Endothelial cell of umbilical vein (primary cell): ENCODE results near the gene CCNE1. TPM values are rescaled to one million over a fixed set of nuclear protein-coding genes. Genes with fewer than 3 reads are reported as not detected.

Source experiments
- BruUV-seq: library from RNA; stranded (reverse); fragments of 400-500 nt; replicated peaks from 2 replicates; lab custom pipeline; 2021; lab: Mats Ljungman, UMichigan
- CTCF ChIA-PET: fragments of 300-600, 350-600 bp; sonication (Branson Sonifier 250); formaldehyde crosslinking; loops from one replicate; lab custom pipeline; 2021; ENCODE audit warnings: antibody characterized with exemption, inconsistent platforms; lab: Charles Lee
- POLR2A ChIA-PET: fragments of 300-600, 350-600 bp; sonication (Branson Sonifier 250); formaldehyde crosslinking; loops from one replicate; lab custom pipeline; 2021; ENCODE audit warnings: antibody characterized with exemption, inconsistent platforms; lab: Charles Lee
- DNase-seq: peaks from one replicate; pipeline ENCODE4 v3.0.0-alpha.2; 2011; ENCODE audit warnings: low read depth, low spot score
- FAIRE-seq: peaks from 2 replicates; lab custom pipeline; 2011; peaks lifted over from hg19 to GRCh38; lab: Jason Lieb, UNC
- H2AFZ ChIP-seq: 2 replicates; pipeline ENCODE4 v1.6.0; 2012; ENCODE audit warnings: low read depth, low read length, control low read depth, inconsistent platforms
- H3K27ac ChIP-seq: 2 replicates; pipeline ENCODE4 v1.5.1; 2011; ENCODE audit warnings: low read depth, mild to moderate bottlenecking, control low read depth, low read length, moderate library complexity; ENCODE audit not compliant: insufficient read depth
- H3K27me3 ChIP-seq, 2 experiments: 2 replicates each; pipeline versions ENCODE4 v1.6.0 to v1.6.1; 2011; ENCODE audit warnings: low read length in 2 of 2, mixed read lengths in 1 of 2; ENCODE audit not compliant: control insufficient read depth in 2 of 2, insufficient read depth in 2 of 2
- H3K36me3 ChIP-seq, 2 experiments: 2 replicates in 1 of 2; 3 replicates in 1 of 2; pipeline ENCODE4 v1.5.1; 2011; ENCODE audit warnings: low read length in 2 of 2, mild to moderate bottlenecking in 1 of 2, moderate library complexity in 1 of 2; ENCODE audit not compliant: control insufficient read depth in 2 of 2, insufficient read depth in 2 of 2; ENCODE audit errors: extremely low read depth in 1 of 2
- H3K4me1 ChIP-seq: 3 replicates; pipeline ENCODE4 v1.5.1; 2011; ENCODE audit warnings: mild to moderate bottlenecking, low read length; ENCODE audit not compliant: control insufficient read depth, insufficient read depth; ENCODE audit errors: extremely low read depth
- H3K4me2 ChIP-seq: 2 replicates; pipeline ENCODE4 v1.6.1; 2011; ENCODE audit warnings: low read length, control low read depth, mixed read lengths; ENCODE audit not compliant: insufficient read depth
- H3K4me3 ChIP-seq, 3 experiments: fragments of 200-600 bp in 1 of 3; sonication (generic), shearing (Covaris generic) in 1 of 3; replicated peaks in 1 of 3; 2 replicates each; pipeline ENCODE4 v1.5.1; 2011 to 2016; ENCODE audit warnings: control low read depth in 3 of 3, low read length in 3 of 3, mild to moderate bottlenecking in 2 of 3, inconsistent platforms in 1 of 3, low read depth in 1 of 3, moderate library complexity in 1 of 3; ENCODE audit not compliant: insufficient read depth in 1 of 3
- H3K79me2 ChIP-seq: 2 replicates; pipeline ENCODE4 v1.6.0; 2012; ENCODE audit warnings: low read length, inconsistent platforms; ENCODE audit not compliant: control insufficient read depth, insufficient read depth
- H3K9ac ChIP-seq: replicated peaks from 2 replicates; pipeline ENCODE3; 2011; ENCODE audit warnings: low read length, control low read depth; ENCODE audit not compliant: insufficient read depth; ENCODE audit errors: extremely low read depth
- H3K9me1 ChIP-seq: replicated peaks from 3 replicates; pipeline ENCODE4 v1.6.0; 2011; ENCODE audit warnings: mild to moderate bottlenecking, low read length; ENCODE audit not compliant: control insufficient read depth, insufficient read depth; ENCODE audit errors: extremely low read depth
- H3K9me3 ChIP-seq: replicated peaks from 2 replicates; pipeline ENCODE4 v1.5.1; 2012; ENCODE audit warnings: low read length, inconsistent platforms; ENCODE audit not compliant: control insufficient read depth, insufficient read depth
- H4K20me1 ChIP-seq: replicated peaks from 2 replicates; pipeline ENCODE3; 2011; ENCODE audit warnings: mild to moderate bottlenecking, low read length; ENCODE audit not compliant: control insufficient read depth, insufficient read depth; ENCODE audit errors: extremely low read depth
- EZH2 ChIP-seq: IDR thresholded peaks from 2 replicates; pipeline ENCODE4 v1.6.1; 2012; ENCODE audit warnings: borderline replicate concordance, low read depth, mild to moderate bottlenecking, moderate library complexity, low read length, inconsistent platforms; ENCODE audit not compliant: severe bottlenecking
- FOS ChIP-seq: IDR thresholded peaks from 2 replicates; pipeline ENCODE4 v1.6.1; 2011; ENCODE audit warnings: mild to moderate bottlenecking, low read length, moderate library complexity, borderline replicate concordance; ENCODE audit not compliant: insufficient read depth
- GATA2 ChIP-seq: IDR thresholded peaks from 2 replicates; pipeline ENCODE4 v1.7.0; 2011; ENCODE audit warnings: low read depth, mild to moderate bottlenecking, moderate library complexity, mixed read lengths, low read length; ENCODE audit not compliant: insufficient read length, insufficient read depth
- JUN ChIP-seq: IDR thresholded peaks from 2 replicates; pipeline ENCODE4 v1.6.1; 2011; ENCODE audit warnings: borderline replicate concordance, low read depth; ENCODE audit not compliant: insufficient read length, insufficient read depth
- MYC ChIP-seq: IDR thresholded peaks from one replicate; pipeline ENCODE4 v1.6.1; 2011; ENCODE audit warnings: mild to moderate bottlenecking, low read depth, low read length
- POLR2A ChIP-seq: IDR thresholded peaks from 2 replicates; pipeline ENCODE4 v1.6.1; 2012; ENCODE audit warnings: low read depth, mild to moderate bottlenecking, control low read depth, low read length
- POLR2AphosphoS5 ChIP-seq: IDR thresholded peaks from 2 replicates; pipeline ENCODE4 v1.6.1; 2012; ENCODE audit warnings: low read depth, mild to moderate bottlenecking, control low read depth, low read length, moderate library complexity; ENCODE audit not compliant: insufficient read depth
- dilution Hi-C: fragments of 300-500 bp; cut with MboI; formaldehyde crosslinking; loops from one replicate; pipeline ENCODE4 v1.15.0; 2019; ENCODE audit warnings: low sequenced_read_pairs; ENCODE audit not compliant: extremely low pct_ligation_motif_present
- intact Hi-C: fragments of 100-400 bp; cut with micrococcal nuclease; formaldehyde crosslinking; loops from one replicate; pipeline ENCODE4 v1.10.0; 2022
- polyA plus RNA-seq, 4 experiments: library from polyadenylated mRNA; depleted of rRNA in 3 of 4; stranded (reverse) in 3 of 4; unstranded in 1 of 4; fragments of >200 nt; gene quantifications; 2 replicates each; pipeline versions ENCODE4 v1.2.1 to v1.2.3, GENCODE V29; 2011 to 2012; ENCODE audit warnings: missing spikeins in 1 of 4
- total RNA-seq: library from RNA; stranded (reverse); gene quantifications from 2 replicates; pipeline ENCODE4 v1.2.3, GENCODE V29; 2021
- TF ChIP-seq, protein P1 (sequence below), 2 donors: IDR thresholded peaks; 1 replicate in 1 of 2; 2 replicates in 1 of 2; pipeline ENCODE4 v1.5.1; 2011; ENCODE audit warnings: low read length in 2 of 2, mild to moderate bottlenecking in 2 of 2, moderate library complexity in 2 of 2, control low read depth in 1 of 2, inconsistent platforms in 1 of 2, low read depth in 1 of 2; ENCODE audit not compliant: insufficient read depth in 1 of 2; ENCODE audit errors: extremely low read depth in 1 of 2
- TF ChIP-seq, protein P2 (sequence below): IDR thresholded peaks from 2 replicates; pipeline ENCODE4 v1.6.1; 2011; ENCODE audit not compliant: insufficient read depth, insufficient read length

The CCNE1 gene
- total and polyA plus RNA-seq, 2 donors (not counting 3 experiments of a cell fraction or from before 2014, with no cell fraction given) = 8.3 to 10.1 TPM

DNA sequence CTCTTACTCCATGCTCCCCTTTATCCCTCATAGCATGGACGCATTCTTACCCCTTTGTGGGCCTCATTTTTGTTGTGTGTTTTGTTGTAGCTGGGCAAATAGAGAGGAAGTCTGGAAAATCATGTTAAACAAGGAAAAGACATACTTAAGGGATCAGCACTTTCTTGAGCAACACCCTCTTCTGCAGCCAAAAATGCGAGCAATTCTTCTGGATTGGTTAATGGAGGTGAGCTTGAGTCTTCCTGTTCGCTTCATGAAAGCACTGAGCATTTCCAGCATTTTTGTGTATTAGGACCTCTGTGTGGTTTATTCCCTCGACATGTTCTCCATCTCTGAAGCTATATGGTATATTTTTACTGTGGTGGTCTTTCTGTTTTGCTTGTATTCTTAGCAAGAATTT lies 5.5 kb downstream of the CCNE1 start:
- Histone ChIP-seq H3K4me2 (no peak overlapping the region), H4K20me1 (no peaks in the 10 kb centered on the region), H3K79me2 (no peaks in the 10 kb centered on the region), H3K36me3 (peaks cover 0 to 1% of the 10 kb centered on the region in 2 experiments), H3K27me3 (no peaks in the 10 kb centered on the region), H3K27ac (no peak overlapping the region), H3K9me1 (no peaks in the 10 kb centered on the region), H3K9ac (no peak overlapping the region), H2AFZ (no peak overlapping the region), H3K4me3 (no peak overlapping the region), H3K9me3 (no peaks in the 10 kb centered on the region), H3K4me1 (no peaks in the 10 kb centered on the region)
- intact Hi-C loops = no loop called here
- FAIRE-seq (no peak), DNase-seq (no peak)
- TF ChIP-seq, protein P1, sequence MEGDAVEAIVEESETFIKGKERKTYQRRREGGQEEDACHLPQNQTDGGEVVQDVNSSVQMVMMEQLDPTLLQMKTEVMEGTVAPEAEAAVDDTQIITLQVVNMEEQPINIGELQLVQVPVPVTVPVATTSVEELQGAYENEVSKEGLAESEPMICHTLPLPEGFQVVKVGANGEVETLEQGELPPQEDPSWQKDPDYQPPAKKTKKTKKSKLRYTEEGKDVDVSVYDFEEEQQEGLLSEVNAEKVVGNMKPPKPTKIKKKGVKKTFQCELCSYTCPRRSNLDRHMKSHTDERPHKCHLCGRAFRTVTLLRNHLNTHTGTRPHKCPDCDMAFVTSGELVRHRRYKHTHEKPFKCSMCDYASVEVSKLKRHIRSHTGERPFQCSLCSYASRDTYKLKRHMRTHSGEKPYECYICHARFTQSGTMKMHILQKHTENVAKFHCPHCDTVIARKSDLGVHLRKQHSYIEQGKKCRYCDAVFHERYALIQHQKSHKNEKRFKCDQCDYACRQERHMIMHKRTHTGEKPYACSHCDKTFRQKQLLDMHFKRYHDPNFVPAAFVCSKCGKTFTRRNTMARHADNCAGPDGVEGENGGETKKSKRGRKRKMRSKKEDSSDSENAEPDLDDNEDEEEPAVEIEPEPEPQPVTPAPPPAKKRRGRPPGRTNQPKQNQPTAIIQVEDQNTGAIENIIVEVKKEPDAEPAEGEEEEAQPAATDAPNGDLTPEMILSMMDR (IDR thresholded peaks at IDR 0.05; ENCODE audit: extremely low read depth in 1 of 2, insufficient read depth in 1 of 2, low read depth in 1 of 2, low read length in 2 of 2) = no peak
- TF ChIP-seq, protein P2, sequence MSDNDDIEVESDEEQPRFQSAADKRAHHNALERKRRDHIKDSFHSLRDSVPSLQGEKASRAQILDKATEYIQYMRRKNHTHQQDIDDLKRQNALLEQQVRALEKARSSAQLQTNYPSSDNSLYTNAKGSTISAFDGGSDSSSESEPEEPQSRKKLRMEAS = no peak
- TF ChIP-seq MYC (no peak), GATA2 (no peak), EZH2 (no peak), FOS (no peak), JUN (no peak), POLR2A (no peak), POLR2AphosphoS5 (no peak)
- dilution Hi-C loops = no loop called here
- ChIA-PET CTCF (interaction anchor here (1.0 kb wide), 1 partner anchor 12 kb away, joined by 4 read pairs; no protein-coding TSS in a partner anchor), POLR2A (no interaction called here)
- BruUV-seq = no TSS peak
